ENCODE measurements around the gene LSAMP. TPM values are rescaled to one million over a fixed set of nuclear protein-coding genes. Genes with fewer than 3 reads are reported as not detected.

Gene LSAMP
- total and polyA plus RNA-seq, 2 of the 13 experiments (the other 11 are each of a cell fraction or from before 2014, with no cell fraction given), result not detected

DNA sequence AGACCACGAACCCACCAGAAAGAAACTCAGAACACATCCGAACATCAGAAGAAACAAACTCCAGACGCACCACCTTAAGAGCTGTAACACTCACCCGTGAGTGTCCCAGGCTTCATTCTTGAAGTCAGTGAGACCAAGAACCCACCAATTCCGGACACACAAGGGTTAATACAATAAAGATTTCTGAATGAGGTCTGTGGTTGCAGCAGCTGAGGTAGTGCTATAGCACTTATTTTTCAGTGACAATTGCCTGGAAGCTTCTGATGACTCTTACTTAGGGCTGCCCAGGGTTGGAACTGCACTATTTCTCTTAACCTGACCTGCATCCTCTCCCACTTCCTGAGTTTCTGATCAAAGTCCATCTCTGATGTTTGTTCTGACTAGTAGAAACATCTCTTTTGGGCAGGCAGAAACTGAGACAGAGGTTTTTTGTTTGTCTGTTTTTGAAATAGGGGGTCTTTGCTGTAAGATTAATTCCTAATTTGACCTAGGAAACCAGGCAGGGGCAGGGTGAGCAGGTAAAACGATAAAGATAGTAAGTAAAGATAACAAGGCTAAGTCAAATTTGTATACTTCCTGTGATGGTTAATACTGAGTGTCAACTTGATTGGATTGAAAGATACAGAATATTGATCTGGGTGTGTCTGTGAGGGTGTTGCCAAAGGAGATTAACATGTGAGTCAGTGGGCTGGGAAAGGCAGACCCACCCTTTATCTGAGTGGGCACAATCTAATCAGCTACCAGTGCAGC is 652.9 kb downstream of the LSAMP start (continued):
- TF ChIP-seq, protein P1, sequence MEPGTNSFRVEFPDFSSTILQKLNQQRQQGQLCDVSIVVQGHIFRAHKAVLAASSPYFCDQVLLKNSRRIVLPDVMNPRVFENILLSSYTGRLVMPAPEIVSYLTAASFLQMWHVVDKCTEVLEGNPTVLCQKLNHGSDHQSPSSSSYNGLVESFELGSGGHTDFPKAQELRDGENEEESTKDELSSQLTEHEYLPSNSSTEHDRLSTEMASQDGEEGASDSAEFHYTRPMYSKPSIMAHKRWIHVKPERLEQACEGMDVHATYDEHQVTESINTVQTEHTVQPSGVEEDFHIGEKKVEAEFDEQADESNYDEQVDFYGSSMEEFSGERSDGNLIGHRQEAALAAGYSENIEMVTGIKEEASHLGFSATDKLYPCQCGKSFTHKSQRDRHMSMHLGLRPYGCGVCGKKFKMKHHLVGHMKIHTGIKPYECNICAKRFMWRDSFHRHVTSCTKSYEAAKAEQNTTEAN (CRISPR knock-in tag; conservative IDR thresholded peaks at IDR 0.05), result peak; percentile 25; the same call in 1 of the 2 replicates
- TF ChIP-seq NCOA5 (CRISPR knock-in tag; IDR thresholded peaks at IDR 0.05), result no peak
- no peak for TF ChIP-seq ZNF234 (CRISPR knock-in tag; conservative IDR thresholded peaks at IDR 0.05)
- no peak for TF ChIP-seq XRCC5 (optimal IDR thresholded peaks at IDR 0.05; ENCODE audit: low read length)
- TF ChIP-seq RARG (CRISPR knock-in tag; IDR thresholded peaks at IDR 0.05; ENCODE audit: low read depth), result no peak
- TF ChIP-seq, protein P2, sequence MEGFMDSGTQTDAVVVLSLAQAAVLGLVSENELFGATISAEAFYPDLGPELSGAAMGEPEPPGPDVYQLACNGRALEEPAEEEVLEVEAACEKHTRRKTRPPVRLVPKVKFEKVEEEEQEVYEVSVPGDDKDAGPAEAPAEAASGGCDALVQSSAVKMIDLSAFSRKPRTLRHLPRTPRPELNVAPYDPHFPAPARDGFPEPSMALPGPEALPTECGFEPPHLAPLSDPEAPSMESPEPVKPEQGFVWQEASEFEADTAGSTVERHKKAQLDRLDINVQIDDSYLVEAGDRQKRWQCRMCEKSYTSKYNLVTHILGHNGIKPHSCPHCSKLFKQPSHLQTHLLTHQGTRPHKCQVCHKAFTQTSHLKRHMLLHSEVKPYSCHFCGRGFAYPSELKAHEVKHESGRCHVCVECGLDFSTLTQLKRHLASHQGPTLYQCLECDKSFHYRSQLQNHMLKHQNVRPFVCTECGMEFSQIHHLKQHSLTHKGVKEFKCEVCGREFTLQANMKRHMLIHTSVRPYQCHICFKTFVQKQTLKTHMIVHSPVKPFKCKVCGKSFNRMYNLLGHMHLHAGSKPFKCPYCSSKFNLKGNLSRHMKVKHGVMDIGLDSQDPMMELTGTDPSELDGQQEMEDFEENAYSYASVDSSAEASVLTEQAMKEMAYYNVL (CRISPR knock-in tag; IDR thresholded peaks at IDR 0.05; ENCODE audit: borderline replicate concordance), result 0 out of 2 replicates have a peak, but pooled peaks have one; percentile 21
- peak; percentile 52; the same call in 1 of the 2 replicates for TF ChIP-seq ZNF792 (CRISPR knock-in tag; IDR thresholded peaks at IDR 0.05)
- TF ChIP-seq ZNF788 (CRISPR knock-in tag; IDR thresholded peaks at IDR 0.05; ENCODE audit: borderline replicate concordance), result no peak
- TF ChIP-seq, protein P3, sequence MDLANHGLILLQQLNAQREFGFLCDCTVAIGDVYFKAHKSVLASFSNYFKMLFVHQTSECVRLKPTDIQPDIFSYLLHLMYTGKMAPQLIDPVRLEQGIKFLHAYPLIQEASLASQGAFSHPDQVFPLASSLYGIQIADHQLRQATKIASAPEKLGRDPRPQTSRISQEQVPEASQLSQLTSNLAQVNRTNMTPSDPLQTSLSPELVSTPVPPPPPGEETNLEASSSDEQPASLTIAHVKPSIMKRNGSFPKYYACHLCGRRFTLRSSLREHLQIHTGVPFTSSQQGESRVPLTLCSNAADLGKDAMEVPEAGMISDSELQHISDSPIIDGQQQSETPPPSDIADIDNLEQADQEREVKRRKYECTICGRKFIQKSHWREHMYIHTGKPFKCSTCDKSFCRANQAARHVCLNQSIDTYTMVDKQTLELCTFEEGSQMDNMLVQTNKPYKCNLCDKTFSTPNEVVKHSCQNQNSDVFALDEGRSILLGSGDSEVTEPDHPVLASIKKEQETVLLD (CRISPR knock-in tag; IDR thresholded peaks at IDR 0.05; ENCODE audit: low read depth), result no peak
- TF ChIP-seq, protein P4, sequence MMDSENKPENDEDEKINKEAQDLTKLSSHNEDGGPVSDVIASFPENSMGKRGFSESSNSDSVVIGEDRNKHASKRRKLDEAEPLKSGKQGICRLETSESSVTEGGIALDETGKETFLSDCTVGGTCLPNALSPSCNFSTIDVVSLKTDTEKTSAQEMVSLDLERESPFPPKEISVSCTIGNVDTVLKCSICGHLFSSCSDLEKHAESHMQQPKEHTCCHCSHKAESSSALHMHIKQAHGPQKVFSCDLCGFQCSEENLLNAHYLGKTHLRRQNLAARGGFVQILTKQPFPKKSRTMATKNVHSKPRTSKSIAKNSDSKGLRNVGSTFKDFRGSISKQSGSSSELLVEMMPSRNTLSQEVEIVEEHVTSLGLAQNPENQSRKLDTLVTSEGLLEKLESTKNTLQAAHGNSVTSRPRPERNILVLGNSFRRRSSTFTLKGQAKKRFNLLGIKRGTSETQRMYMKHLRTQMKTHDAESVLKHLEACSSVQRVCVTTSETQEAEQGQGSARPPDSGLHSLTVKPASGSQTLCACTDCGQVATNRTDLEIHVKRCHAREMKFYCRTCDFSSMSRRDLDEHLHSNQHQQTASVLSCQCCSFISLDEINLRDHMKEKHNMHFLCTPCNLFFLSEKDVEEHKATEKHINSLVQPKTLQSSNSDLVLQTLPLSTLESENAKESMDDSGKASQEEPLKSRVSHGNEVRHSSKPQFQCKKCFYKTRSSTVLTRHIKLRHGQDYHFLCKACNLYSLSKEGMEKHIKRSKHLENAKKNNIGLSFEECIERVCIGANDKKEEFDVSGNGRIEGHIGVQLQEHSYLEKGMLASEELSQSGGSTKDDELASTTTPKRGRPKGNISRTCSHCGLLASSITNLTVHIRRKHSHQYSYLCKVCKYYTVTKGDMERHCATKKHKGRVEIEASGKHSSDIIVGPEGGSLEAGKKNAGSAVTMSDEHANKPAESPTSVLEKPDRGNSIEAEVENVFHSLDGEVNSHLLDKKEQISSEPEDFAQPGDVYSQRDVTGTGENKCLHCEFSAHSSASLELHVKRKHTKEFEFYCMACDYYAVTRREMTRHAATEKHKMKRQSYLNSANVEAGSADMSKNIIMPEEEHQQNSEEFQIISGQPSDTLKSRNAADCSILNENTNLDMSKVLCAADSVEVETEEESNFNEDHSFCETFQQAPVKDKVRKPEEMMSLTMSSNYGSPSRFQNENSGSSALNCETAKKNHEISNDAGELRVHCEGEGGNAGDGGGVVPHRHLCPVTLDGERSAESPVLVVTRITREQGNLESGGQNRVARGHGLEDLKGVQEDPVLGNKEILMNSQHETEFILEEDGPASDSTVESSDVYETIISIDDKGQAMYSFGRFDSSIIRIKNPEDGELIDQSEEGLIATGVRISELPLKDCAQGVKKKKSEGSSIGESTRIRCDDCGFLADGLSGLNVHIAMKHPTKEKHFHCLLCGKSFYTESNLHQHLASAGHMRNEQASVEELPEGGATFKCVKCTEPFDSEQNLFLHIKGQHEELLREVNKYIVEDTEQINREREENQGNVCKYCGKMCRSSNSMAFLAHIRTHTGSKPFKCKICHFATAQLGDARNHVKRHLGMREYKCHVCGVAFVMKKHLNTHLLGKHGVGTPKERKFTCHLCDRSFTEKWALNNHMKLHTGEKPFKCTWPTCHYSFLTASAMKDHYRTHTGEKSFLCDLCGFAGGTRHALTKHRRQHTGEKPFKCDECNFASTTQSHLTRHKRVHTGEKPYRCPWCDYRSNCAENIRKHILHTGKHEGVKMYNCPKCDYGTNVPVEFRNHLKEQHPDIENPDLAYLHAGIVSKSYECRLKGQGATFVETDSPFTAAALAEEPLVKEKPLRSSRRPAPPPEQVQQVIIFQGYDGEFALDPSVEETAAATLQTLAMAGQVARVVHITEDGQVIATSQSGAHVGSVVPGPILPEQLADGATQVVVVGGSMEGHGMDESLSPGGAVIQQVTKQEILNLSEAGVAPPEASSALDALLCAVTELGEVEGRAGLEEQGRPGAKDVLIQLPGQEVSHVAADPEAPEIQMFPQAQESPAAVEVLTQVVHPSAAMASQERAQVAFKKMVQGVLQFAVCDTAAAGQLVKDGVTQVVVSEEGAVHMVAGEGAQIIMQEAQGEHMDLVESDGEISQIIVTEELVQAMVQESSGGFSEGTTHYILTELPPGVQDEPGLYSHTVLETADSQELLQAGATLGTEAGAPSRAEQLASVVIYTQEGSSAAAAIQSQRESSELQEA (CRISPR knock-in tag; IDR thresholded peaks at IDR 0.05; ENCODE audit: not compliant biosample characterization), result no peak
- no peak for TF ChIP-seq SETDB1 (CRISPR knock-in tag; IDR thresholded peaks at IDR 0.05; ENCODE audit: borderline replicate concordance)
- TF ChIP-seq XBP1 (CRISPR knock-in tag; IDR thresholded peaks at IDR 0.05), result no peak
- TF ChIP-seq HNRNPH1 (optimal IDR thresholded peaks at IDR 0.05; ENCODE audit: low read depth, low read length), result no peak

All from HepG2 (cell line).